Thoracic aorta (tissue), 2 donors: ENCODE measurements around the gene TCF21. TPM values are rescaled to one million over a fixed set of nuclear protein-coding genes. Genes with fewer than 3 reads are reported as not detected.
"Not testable (repeated sequence)": the region's sequence is repeated elsewhere in the genome, so short reads cannot be mapped to it uniquely, and the experiment has no call there.

Experiments
- ATAC-seq: fragments of 150-250 bp; one replicate; pipeline ENCODE4 v1.8.0; 2017; ENCODE audit warnings: low read depth; ENCODE audit not compliant: insufficient number of reproducible peaks, low FRiP score
- DNase-seq: peaks from one replicate; pipeline ENCODE4 v3.0.0-alpha.2; 2020; ENCODE audit warnings: low spot score
- H3K27ac ChIP-seq, 2 donors: fragments of 200-600 bp; sonication (generic); 1 replicate in 1 of 2; 2 replicates in 1 of 2; pipeline ENCODE4 v1.5.1; 2016; ENCODE audit warnings: mild to moderate bottlenecking in 2 of 2, moderate library complexity in 2 of 2
- H3K27me3 ChIP-seq: fragments of 200-600 bp; sonication (generic); replicated peaks from 2 replicates; pipeline ENCODE4 v1.6.0; 2016; ENCODE audit warnings: mild to moderate bottlenecking; ENCODE audit not compliant: insufficient read depth
- H3K36me3 ChIP-seq: fragments of 200-600 bp; sonication (generic); one replicate; pipeline ENCODE4 v1.5.1; 2016
- H3K4me1 ChIP-seq, 2 donors: fragments of 200-600 bp; sonication (generic); 1 replicate in 1 of 2; 2 replicates in 1 of 2; pipeline versions ENCODE4 v1.5.1 to v1.6.0; 2016; ENCODE audit warnings: low read depth in 2 of 2, mild to moderate bottlenecking in 1 of 2; ENCODE audit not compliant: control insufficient read depth in 1 of 2
- H3K4me3 ChIP-seq: fragments of 200-600 bp; sonication (generic); 2 replicates; pipeline ENCODE4 v1.5.1; 2016; ENCODE audit warnings: mild to moderate bottlenecking
- H3K9me3 ChIP-seq: fragments of 200-600 bp; sonication (generic); 2 replicates; pipeline ENCODE4 v1.5.1; 2016
- CTCF ChIP-seq: fragments of 200-600 bp; sonication (generic); IDR thresholded peaks from one replicate; pipeline ENCODE4 v1.5.1; 2019; ENCODE audit warnings: antibody characterized with exemption
- total RNA-seq, 2 donors: library from RNA; depleted of rRNA; stranded (reverse); fragments of >200 nt; gene quantifications; one replicate each; pipeline versions ENCODE4 v1.1.0 to v1.2.3, GENCODE V29; 2016

The TCF21 gene
- total RNA-seq, 2 donors from 2014 or later = 0.28 TPM; not detected in 1

- peaks cover 17% of the 10 kb centered on the region for H3K27me3 ChIP-seq
- H3K27ac ChIP-seq = no peak overlapping the region
- peaks cover 6 to 9% of the 10 kb centered on the region in 2 donors for H3K4me1 ChIP-seq
- no peaks in the 10 kb centered on the region for H3K36me3 ChIP-seq
- H3K9me3 ChIP-seq = no peaks in the 10 kb centered on the region
- TF ChIP-seq CTCF = no peak
- DNase-seq (no peak), ATAC-seq (no peak)
- H3K4me3 ChIP-seq = no peak overlapping the region
Measured at GRCh38 chr6:133854364-133855275, 34.3 kb upstream of the TCF21 start.

DNA sequence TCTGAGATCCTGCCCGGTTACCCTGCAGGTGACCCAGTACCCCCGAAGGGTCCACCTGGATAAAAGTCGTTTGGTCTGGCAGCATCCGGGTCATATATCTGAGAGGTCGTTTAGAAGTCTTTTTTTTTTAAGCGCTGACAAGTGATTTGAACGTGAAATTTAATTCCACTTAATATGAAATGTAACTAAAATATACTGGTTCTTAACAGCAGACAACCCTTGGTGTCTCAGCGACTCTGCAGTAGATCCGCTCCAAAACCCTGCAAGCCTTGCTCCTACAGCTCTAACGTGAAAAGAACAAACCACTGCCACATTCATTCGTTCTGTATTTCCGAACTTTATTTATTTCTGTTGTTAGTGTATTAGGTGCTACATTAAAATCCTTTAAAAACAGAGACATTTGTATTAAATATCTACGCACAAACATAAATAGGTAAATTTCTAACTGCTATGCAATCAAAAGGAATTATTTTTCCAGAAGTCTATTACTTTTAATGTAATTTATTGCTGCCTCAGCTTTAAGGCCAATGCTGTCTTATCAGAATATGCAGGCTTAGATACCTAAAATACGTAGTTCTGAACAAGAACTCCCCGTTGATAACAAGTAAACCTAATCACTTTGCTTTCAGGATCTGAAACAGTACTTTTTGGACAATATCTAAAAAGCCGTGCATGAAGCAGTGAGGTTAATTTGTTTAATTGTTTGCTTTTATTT is 33.5 kb upstream of the TCF21 start:
- no peak for TF ChIP-seq CTCF
- no peak for ATAC-seq
- no peak overlapping the region for H3K27ac ChIP-seq

GRCh38 chr6:133855991-133856370 is 32.9 kb upstream of the TCF21 start:
- Histone ChIP-seq H3K9me3 (peaks cover 4% of the 10 kb centered on the region), H3K4me1 (peaks cover 6 to 9% of the 10 kb centered on the region in 2 donors), H3K27ac (no peak overlapping the region), H3K36me3 (no peaks in the 10 kb centered on the region), H3K27me3 (peaks cover 17% of the 10 kb centered on the region), H3K4me3 (no peak overlapping the region)
- DNase-seq = no peak
- no peak for ATAC-seq
- TF ChIP-seq CTCF = no peak

More for the DNA sequence above, 33.5 kb upstream of the TCF21 start:
- peaks cover 17% of the 10 kb centered on the region for H3K27me3 ChIP-seq
- H3K36me3 ChIP-seq = no peaks in the 10 kb centered on the region
- DNase-seq = no peak
- H3K9me3 ChIP-seq = no peaks in the 10 kb centered on the region
- H3K4me1 ChIP-seq = peaks cover 6 to 9% of the 10 kb centered on the region in 2 donors
- no peak overlapping the region for H3K4me3 ChIP-seq

GRCh38 chr6:133856911-133857310 is 32.0 kb upstream of the TCF21 start:
- H3K36me3 ChIP-seq = no peaks in the 10 kb centered on the region
- ATAC-seq (no peak), DNase-seq (no peak)
- H3K9me3 ChIP-seq = peaks cover 4% of the 10 kb centered on the region
- peaks cover 6 to 9% of the 10 kb centered on the region in 2 donors for H3K4me1 ChIP-seq
- H3K4me3 ChIP-seq = no peak overlapping the region
- TF ChIP-seq CTCF = no peak
- H3K27ac ChIP-seq = no peak overlapping the region
- H3K27me3 ChIP-seq = peaks cover 17% of the 10 kb centered on the region

- Histone ChIP-seq H3K4me1 (peaks cover 6 to 9% of the 10 kb centered on the region in 2 donors), H3K27ac (no peak overlapping the region), H3K4me3 (no peak overlapping the region), H3K27me3 (peaks cover 17% of the 10 kb centered on the region), H3K9me3 (peaks cover 4% of the 10 kb centered on the region), H3K36me3 (no peaks in the 10 kb centered on the region)
- DNase-seq (no peak), ATAC-seq (no peak)
- no peak for TF ChIP-seq CTCF
Measured at GRCh38 chr6:133857696-133858095, 31.2 kb upstream of the TCF21 start.

DNA sequence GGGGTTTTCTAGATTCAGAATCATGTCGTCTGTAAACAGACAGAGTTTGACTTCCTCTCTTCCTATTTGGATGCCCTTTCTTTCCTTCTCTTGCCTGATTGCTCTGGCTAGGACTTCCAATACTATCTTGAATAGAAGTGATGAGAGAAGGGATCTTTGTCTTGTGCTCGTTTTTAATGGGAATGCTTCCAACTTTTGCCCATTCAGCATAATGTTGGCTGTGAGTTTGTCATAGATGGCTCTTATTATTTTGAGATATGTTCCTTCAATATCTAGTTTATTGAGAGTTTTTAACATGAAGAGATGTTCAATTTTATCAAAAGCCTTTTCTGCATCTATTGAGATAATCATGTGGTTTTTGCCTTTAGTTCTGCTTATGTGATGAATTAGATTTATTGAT is 27.6 kb upstream of the TCF21 start:
- not testable (repeated sequence) for H3K27me3 ChIP-seq, H3K36me3 ChIP-seq, H3K27ac ChIP-seq, H3K4me3 ChIP-seq, H3K4me1 ChIP-seq, ATAC-seq, DNase-seq
- peaks cover 11% of the 10 kb centered on the region for H3K9me3 ChIP-seq
